ENCODE data around the gene CD52. TPM values are rescaled to one million over a fixed set of nuclear protein-coding genes. Genes with fewer than 3 reads are reported as not detected.

The CD52 gene
- polyA plus RNA-seq, 3 donors, result 851 to 4,047 (median 2,617) TPM

- H3K4me3 Mint-ChIP-seq, result peak overlapping the region; percentile 51 to 79
- Histone ChIP-seq H3K9ac (ENCODE audit: insufficient read depth, low read length, poor library complexity, severe bottlenecking) (peak overlapping the region; percentile 44), H3K27ac (ENCODE audit: low read depth in 1 of 2, low read length in 2 of 2) (peak overlapping the region; percentile 99 to 100), H3K36me3 (replicated peaks in 1 of 2; ENCODE audit: control insufficient read depth in 1 of 2, insufficient read depth in 2 of 2, low read length in 2 of 2) (peaks cover 26 to 33% of the 10 kb centered on the region in 2 donors), H3K9me3 (replicated peaks in 1 of 2; ENCODE audit: control insufficient read depth in 1 of 2, insufficient read depth in 1 of 2, low read length in 2 of 2) (no peaks in the 10 kb centered on the region), H4K20me1 (ENCODE audit: insufficient read depth, low read length) (peaks cover 19% of the 10 kb centered on the region), H3K27me3 (ENCODE audit: control insufficient read depth in 2 of 2, insufficient read depth in 2 of 2, low read length in 2 of 2) (no peaks in the 10 kb centered on the region), H3K4me1 (ENCODE audit: control insufficient read depth in 1 of 2, insufficient read depth in 2 of 2, low read length in 2 of 2) (peaks cover 100% of the 10 kb centered on the region in 2 donors), H3K79me2 (ENCODE audit: insufficient read depth, low read length) (peaks cover 64% of the 10 kb centered on the region), H3K4me3 (replicated peaks in 1 of 3; ENCODE audit: low read depth in 2 of 3, low read length in 3 of 3) (peak overlapping the region in 1 of 3 experiments; percentile 17), H2AFZ (ENCODE audit: insufficient read depth, low read depth, low read length, poor library complexity, severe bottlenecking) (no peak overlapping the region), H3K4me2 (replicated peaks; ENCODE audit: extremely low read depth, low read length, poor library complexity, severe bottlenecking) (peak overlapping the region; percentile 12)
- TF ChIP-seq, protein P1, sequence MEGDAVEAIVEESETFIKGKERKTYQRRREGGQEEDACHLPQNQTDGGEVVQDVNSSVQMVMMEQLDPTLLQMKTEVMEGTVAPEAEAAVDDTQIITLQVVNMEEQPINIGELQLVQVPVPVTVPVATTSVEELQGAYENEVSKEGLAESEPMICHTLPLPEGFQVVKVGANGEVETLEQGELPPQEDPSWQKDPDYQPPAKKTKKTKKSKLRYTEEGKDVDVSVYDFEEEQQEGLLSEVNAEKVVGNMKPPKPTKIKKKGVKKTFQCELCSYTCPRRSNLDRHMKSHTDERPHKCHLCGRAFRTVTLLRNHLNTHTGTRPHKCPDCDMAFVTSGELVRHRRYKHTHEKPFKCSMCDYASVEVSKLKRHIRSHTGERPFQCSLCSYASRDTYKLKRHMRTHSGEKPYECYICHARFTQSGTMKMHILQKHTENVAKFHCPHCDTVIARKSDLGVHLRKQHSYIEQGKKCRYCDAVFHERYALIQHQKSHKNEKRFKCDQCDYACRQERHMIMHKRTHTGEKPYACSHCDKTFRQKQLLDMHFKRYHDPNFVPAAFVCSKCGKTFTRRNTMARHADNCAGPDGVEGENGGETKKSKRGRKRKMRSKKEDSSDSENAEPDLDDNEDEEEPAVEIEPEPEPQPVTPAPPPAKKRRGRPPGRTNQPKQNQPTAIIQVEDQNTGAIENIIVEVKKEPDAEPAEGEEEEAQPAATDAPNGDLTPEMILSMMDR (IDR thresholded peaks at IDR 0.05), result no peak
- peaks cover 39 to 61% of the 10 kb centered on the region in 2 donors for H3K36me3 Mint-ChIP-seq
- intact Hi-C loops (cut with micrococcal nuclease), result no loop called here
- H3K27me3 Mint-ChIP-seq (ENCODE audit: low read depth in 3 of 3), result peaks cover 0 to 5% (median 5%) of the 10 kb centered on the region in 3 donors
- H3K4me1 Mint-ChIP-seq, result peaks cover 99% of the 10 kb centered on the region
- peak; percentile 72 to 80 (median 75) for DNase-seq
- 5% methylated on average over 5 of the region's 8 CpGs for WGBS (ENCODE audit: insufficient coverage)
- H3K27ac Mint-ChIP-seq, result peak overlapping the region; percentile 96 to 100 (median 100)
- H3K9me3 Mint-ChIP-seq, result no peaks in the 10 kb centered on the region
These were observed 30.6 kb upstream of the CD52 start for GRCh38 chr1:26287033-26287711.

- peaks cover 13% of the 10 kb centered on the region for H4K20me1 ChIP-seq (ENCODE audit: insufficient read depth, low read length)
These were observed 29.9 kb upstream of the CD52 start for GRCh38 chr1:26287811-26288210.

More at GRCh38 chr1:26287811-26288210, 29.9 kb upstream of the CD52 start:
- Histone ChIP-seq H3K4me3 (replicated peaks in 1 of 3; ENCODE audit: low read depth in 2 of 3, low read length in 3 of 3) (peak overlapping the region in 1 of 3 experiments; percentile 17), H2AFZ (ENCODE audit: insufficient read depth, low read depth, low read length, poor library complexity, severe bottlenecking) (no peak overlapping the region), H3K9me3 (replicated peaks in 1 of 2; ENCODE audit: control insufficient read depth in 1 of 2, insufficient read depth in 1 of 2, low read length in 2 of 2) (no peaks in the 10 kb centered on the region), H3K4me1 (ENCODE audit: control insufficient read depth in 1 of 2, insufficient read depth in 2 of 2, low read length in 2 of 2) (peaks cover 100% of the 10 kb centered on the region in 2 donors), H3K9ac (ENCODE audit: insufficient read depth, low read length, poor library complexity, severe bottlenecking) (peak overlapping the region; percentile 92), H3K27ac (ENCODE audit: low read depth in 1 of 2, low read length in 2 of 2) (peak overlapping the region; percentile 99 to 100), H3K27me3 (ENCODE audit: control insufficient read depth in 2 of 2, insufficient read depth in 2 of 2, low read length in 2 of 2) (no peaks in the 10 kb centered on the region), H3K36me3 (replicated peaks in 1 of 2; ENCODE audit: control insufficient read depth in 1 of 2, insufficient read depth in 2 of 2, low read length in 2 of 2) (peaks cover 20 to 27% of the 10 kb centered on the region in 2 donors), H3K79me2 (ENCODE audit: insufficient read depth, low read length) (peaks cover 61% of the 10 kb centered on the region), H3K4me2 (replicated peaks; ENCODE audit: extremely low read depth, low read length, poor library complexity, severe bottlenecking) (peak overlapping the region; percentile 6)
- peaks cover 0 to 8% (median 4%) of the 10 kb centered on the region in 3 donors for H3K27me3 Mint-ChIP-seq (ENCODE audit: low read depth in 3 of 3)
- peaks cover 100% of the 10 kb centered on the region for H3K4me1 Mint-ChIP-seq
- WGBS (ENCODE audit: insufficient coverage), result 50% methylated on average over 1 of the region's 5 CpGs
- intact Hi-C loops (cut with micrococcal nuclease), result loop anchor here in 1 of 2 donors (1.0 to 2.0 kb wide), 2 partner anchors 13 to 33 kb away; no protein-coding TSS in a partner anchor
- peak overlapping the region in 1 of 2 donors; percentile 79 for H3K4me3 Mint-ChIP-seq
- DNase-seq, result no peak
- H3K36me3 Mint-ChIP-seq, result peaks cover 36 to 61% of the 10 kb centered on the region in 2 donors
- TF ChIP-seq, protein P1 (IDR thresholded peaks at IDR 0.05), result no peak
- no peaks in the 10 kb centered on the region for H3K9me3 Mint-ChIP-seq
- H3K27ac Mint-ChIP-seq, result peak overlapping the region; percentile 96 to 100 (median 100)

Data from CD14-positive monocyte (primary cell).